ENCODE results near the gene APBB2.

DNA sequence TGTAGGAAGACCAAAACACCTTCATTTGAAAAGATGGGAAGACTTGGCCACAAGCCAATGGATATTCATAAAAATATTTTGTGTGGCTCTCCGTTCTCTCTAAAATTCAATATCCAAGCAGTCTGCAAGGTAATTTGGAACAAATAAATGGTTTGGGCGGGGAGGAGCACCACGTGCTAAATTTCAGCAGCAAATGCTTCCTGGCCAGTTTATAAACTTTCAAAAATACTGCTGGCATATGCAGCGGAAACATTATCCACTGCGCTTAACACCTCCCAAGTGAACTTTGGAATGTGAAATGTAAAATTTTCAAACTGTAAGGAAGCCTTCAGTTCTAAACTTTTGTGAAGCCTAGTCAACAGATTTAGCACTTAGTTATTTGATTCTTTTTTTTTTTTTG lies 273.6 kb downstream of the APBB2 start:
- no peak for TF ChIP-seq POLR2A (IDR thresholded peaks at IDR 0.05)
- TF ChIP-seq, protein P1, sequence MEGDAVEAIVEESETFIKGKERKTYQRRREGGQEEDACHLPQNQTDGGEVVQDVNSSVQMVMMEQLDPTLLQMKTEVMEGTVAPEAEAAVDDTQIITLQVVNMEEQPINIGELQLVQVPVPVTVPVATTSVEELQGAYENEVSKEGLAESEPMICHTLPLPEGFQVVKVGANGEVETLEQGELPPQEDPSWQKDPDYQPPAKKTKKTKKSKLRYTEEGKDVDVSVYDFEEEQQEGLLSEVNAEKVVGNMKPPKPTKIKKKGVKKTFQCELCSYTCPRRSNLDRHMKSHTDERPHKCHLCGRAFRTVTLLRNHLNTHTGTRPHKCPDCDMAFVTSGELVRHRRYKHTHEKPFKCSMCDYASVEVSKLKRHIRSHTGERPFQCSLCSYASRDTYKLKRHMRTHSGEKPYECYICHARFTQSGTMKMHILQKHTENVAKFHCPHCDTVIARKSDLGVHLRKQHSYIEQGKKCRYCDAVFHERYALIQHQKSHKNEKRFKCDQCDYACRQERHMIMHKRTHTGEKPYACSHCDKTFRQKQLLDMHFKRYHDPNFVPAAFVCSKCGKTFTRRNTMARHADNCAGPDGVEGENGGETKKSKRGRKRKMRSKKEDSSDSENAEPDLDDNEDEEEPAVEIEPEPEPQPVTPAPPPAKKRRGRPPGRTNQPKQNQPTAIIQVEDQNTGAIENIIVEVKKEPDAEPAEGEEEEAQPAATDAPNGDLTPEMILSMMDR (IDR thresholded peaks at IDR 0.05): no peak
